Activated naive CD4-positive, alpha-beta T cell treated with anti-CD3 and anti-CD28 coated beads, Interleukin-2, amount 10 ng/mL, durations not matched to agents 7 days and 5 days (primary cell): ENCODE measurements around the gene ACER2.
"Not testable (repeated sequence)": the region's sequence is repeated elsewhere in the genome, so short reads cannot be mapped to it uniquely, and the experiment has no call there.

ENCODE experiments used
- CTCF ChIA-PET: fragments of 350-600 bp; sonication (Branson Sonifier 250); formaldehyde crosslinking; loops from one replicate; lab custom pipeline; 2021; ENCODE audit warnings: antibody characterized with exemption; lab: Charles Lee
- DNase-seq: peaks from one replicate; pipeline ENCODE4 v3.0.0-alpha.2; 2020
- H3K27ac Mint-ChIP-seq: one replicate; pipeline ENCODE4 v1.8.0; 2021; ENCODE audit warnings: mild to moderate bottlenecking, moderate library complexity, mixed read lengths
- H3K27me3 Mint-ChIP-seq: one replicate; pipeline ENCODE4 v1.8.0; 2021; ENCODE audit warnings: mild to moderate bottlenecking, mixed read lengths
- H3K36me3 Mint-ChIP-seq: one replicate; pipeline ENCODE4 v1.8.0; 2021; ENCODE audit warnings: mixed read lengths
- H3K4me1 Mint-ChIP-seq: one replicate; pipeline ENCODE4 v1.8.0; 2021; ENCODE audit warnings: mixed read lengths
- H3K4me3 Mint-ChIP-seq: one replicate; pipeline ENCODE4 v1.8.0; 2021; ENCODE audit warnings: mild to moderate bottlenecking, moderate library complexity, mixed read lengths
- H3K9me3 Mint-ChIP-seq: one replicate; pipeline ENCODE4 v1.8.0; 2021; ENCODE audit warnings: mixed read lengths

The ACER2 gene

DNA sequence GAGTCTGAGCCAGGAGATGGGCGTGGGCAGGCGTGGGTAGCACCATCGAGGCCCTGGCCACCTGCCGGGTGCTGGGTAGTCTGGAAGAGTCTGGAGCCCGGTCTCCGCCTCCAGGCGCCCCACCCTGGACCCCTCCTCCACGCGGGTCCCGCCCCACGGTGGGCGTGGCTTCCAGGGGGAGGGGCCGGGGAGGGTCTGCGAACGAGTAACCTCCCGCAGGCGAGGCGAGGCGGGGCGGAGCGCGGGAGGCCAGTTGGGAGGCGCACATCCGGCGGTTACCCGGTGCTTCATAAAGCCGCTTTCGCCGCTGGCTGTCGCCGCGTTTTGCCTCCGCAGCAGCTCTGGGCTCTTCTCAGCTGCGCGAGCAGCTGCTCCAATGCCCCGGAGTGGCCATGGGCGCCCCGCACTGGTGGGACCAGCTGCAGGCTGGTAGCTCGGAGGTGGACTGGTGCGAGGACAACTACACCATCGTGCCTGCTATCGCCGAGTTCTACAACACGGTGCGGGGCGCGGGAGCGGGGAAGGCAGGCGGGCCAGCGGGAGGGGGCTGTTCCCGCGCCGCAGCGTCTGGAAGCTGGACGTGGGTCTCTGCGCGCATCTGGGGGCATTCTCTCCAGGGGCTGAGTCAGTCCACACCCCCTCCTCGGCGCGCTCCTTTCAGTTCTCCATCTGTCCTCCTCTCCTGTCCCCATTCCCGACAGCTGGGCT is at the start of gene ACER2:
TSS of gene ACER2 (plus strand) at position 317 of the 708 bp plus-strand sequence. CDS start at position 393, 76 bp downstream.
- Mint-ChIP-seq H3K27ac (no peak within 1 kb of the TSS), H3K4me3 (peak within 1 kb of the TSS; percentile 94), H3K4me1 (peaks cover 18% of the 10 kb centered on the region), H3K9me3 (no peaks in the 10 kb centered on the region), H3K36me3 (peaks cover 3% of the 10 kb centered on the region), H3K27me3 (peaks cover 27% of the 10 kb centered on the region)
- CTCF ChIA-PET, result interaction anchor here (0.8 to 1.5 kb wide), 3 partner anchors 14 to 56 kb away, joined by 3 to 6 read pairs (median 4); no protein-coding TSS in a partner anchor
- DNase-seq, result peak; percentile 95

DNA sequence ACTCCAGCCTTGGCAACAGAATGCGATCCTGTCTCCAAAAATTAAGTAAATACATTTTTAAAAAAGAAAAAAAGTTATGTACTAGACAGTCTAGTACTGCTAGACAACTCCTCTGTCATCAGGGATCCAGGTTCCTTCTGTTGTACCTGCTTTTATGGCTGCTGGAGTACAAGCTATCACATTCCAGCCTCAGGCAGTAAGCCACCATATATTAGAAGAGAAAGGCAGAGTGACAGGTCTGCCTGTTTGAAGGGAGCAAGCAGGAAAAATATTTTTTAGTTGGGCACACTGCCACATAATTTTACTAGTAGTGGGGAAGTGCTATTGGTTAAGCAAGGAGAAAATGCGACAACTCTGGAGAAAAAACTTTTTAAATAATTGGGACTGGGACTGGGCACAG is 39.7 kb upstream of the ACER2 start:
- Mint-ChIP-seq H3K4me3 (no peak overlapping the region), H3K27me3 (no peaks in the 10 kb centered on the region), H3K9me3 (no peaks in the 10 kb centered on the region), H3K4me1 (no peaks in the 10 kb centered on the region), H3K36me3 (peaks cover 30% of the 10 kb centered on the region), H3K27ac (peak overlapping the region; percentile 42)
- DNase-seq, result no peak
- CTCF ChIA-PET, result no interaction called here

DNA sequence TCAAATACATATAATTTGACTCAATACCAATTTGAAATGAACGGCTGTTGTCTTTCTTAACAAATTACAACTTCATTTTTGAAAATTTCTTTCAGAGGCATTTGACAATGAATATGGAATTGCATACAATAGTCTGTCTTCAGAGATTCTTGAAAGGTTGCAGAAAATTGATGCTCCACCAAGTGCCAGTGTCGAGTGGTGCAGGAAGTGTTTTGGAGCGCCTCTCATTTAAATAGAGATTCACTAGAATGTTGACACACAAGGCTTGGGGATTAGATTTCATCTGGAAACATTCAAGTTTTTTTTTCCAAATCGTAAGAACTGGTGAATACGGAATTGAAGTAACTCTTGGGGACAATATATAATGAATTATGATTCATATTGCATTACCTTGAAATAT is 36.9 kb upstream of the ACER2 start:
- CTCF ChIA-PET, result interaction anchor here (1.4 to 1.9 kb wide), 3 partner anchors 85 to 198 kb away, joined by 4 to 8 read pairs (median 6); no protein-coding TSS in a partner anchor
- DNase-seq, result no peak
- Mint-ChIP-seq H3K27ac (no peak overlapping the region), H3K4me1 (peaks cover 14% of the 10 kb centered on the region), H3K27me3 (no peaks in the 10 kb centered on the region), H3K9me3 (no peaks in the 10 kb centered on the region), H3K4me3 (no peak overlapping the region), H3K36me3 (peaks cover 40% of the 10 kb centered on the region)

GRCh38 chr9:19372567-19372966 is 36.2 kb upstream of the ACER2 start:
- H3K36me3 Mint-ChIP-seq, result peaks cover 46% of the 10 kb centered on the region
- CTCF ChIA-PET, result no interaction called here
- no peaks in the 10 kb centered on the region for H3K9me3 Mint-ChIP-seq

GRCh38 chr9:19373527-19373926 is 35.3 kb upstream of the ACER2 start:
- DNase-seq, result no peak
- H3K9me3 Mint-ChIP-seq, result no peaks in the 10 kb centered on the region
- H3K36me3 Mint-ChIP-seq, result peaks cover 54% of the 10 kb centered on the region
- H3K27ac Mint-ChIP-seq, result no peak overlapping the region
- no peak overlapping the region for H3K4me3 Mint-ChIP-seq
- no peaks in the 10 kb centered on the region for H3K27me3 Mint-ChIP-seq
- CTCF ChIA-PET, result no interaction called here
- peaks cover 29% of the 10 kb centered on the region for H3K4me1 Mint-ChIP-seq

More at GRCh38 chr9:19372567-19372966, 36.2 kb upstream of the ACER2 start:
- no peak for DNase-seq
- Mint-ChIP-seq H3K4me1 (peaks cover 20% of the 10 kb centered on the region), H3K27ac (no peak overlapping the region), H3K4me3 (no peak overlapping the region), H3K27me3 (no peaks in the 10 kb centered on the region)

GRCh38 chr9:19375538-19375937 is 33.3 kb upstream of the ACER2 start:
- Mint-ChIP-seq H3K27ac (no peak overlapping the region), H3K36me3 (peaks cover 67% of the 10 kb centered on the region), H3K4me1 (peaks cover 38% of the 10 kb centered on the region), H3K9me3 (no peaks in the 10 kb centered on the region), H3K4me3 (no peak overlapping the region), H3K27me3 (no peaks in the 10 kb centered on the region)
- CTCF ChIA-PET, result no interaction called here
- DNase-seq, result no peak

GRCh38 chr9:19376931-19377330 is 31.9 kb upstream of the ACER2 start:
- peaks cover 69% of the 10 kb centered on the region for H3K36me3 Mint-ChIP-seq
- CTCF ChIA-PET, result interaction anchor here (0.7 to 1.3 kb wide), 2 partner anchors 35 to 88 kb away, joined by 3 to 4 read pairs; no protein-coding TSS in a partner anchor
- peaks cover 47% of the 10 kb centered on the region for H3K4me1 Mint-ChIP-seq
- H3K4me3 Mint-ChIP-seq, result peak overlapping the region; percentile 43
- no peaks in the 10 kb centered on the region for H3K27me3 Mint-ChIP-seq
- no peak for DNase-seq
- peak overlapping the region; percentile 30 for H3K27ac Mint-ChIP-seq
- H3K9me3 Mint-ChIP-seq, result no peaks in the 10 kb centered on the region

GRCh38 chr9:19378164-19378563 is 30.6 kb upstream of the ACER2 start:
- peaks cover 62% of the 10 kb centered on the region for H3K36me3 Mint-ChIP-seq
- CTCF ChIA-PET, result interaction anchor here (1.3 kb wide), 1 partner anchor 87 kb away, joined by 4 read pairs; no protein-coding TSS in a partner anchor
- H3K9me3 Mint-ChIP-seq, result no peaks in the 10 kb centered on the region
- no peak for DNase-seq
- H3K4me3 Mint-ChIP-seq, result peak overlapping the region; percentile 89
- H3K27ac Mint-ChIP-seq, result no peak overlapping the region
- H3K4me1 Mint-ChIP-seq, result peaks cover 52% of the 10 kb centered on the region
- no peaks in the 10 kb centered on the region for H3K27me3 Mint-ChIP-seq

DNA sequence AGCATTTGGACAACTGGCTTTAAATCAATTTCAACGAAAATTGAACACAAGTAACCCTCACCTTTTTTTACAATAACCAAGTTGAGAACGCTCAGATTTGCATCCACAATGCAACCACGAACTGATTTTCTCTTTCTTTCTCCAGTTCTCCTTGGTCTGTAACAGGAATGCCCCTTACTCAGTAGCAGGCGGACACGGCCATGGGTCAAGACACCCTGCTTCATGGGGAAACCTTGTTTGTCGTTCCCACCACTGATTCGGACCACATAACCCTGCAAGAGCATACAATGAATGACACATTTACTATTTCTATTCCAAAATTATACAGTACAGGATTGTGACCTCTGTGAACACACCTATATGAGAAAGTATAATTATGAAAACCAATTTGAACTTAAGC is 30.2 kb upstream of the ACER2 start:
- DNase-seq, result no peak
- H3K27ac Mint-ChIP-seq, result peak overlapping the region; percentile 95
- no peaks in the 10 kb centered on the region for H3K27me3 Mint-ChIP-seq
- H3K36me3 Mint-ChIP-seq, result peaks cover 58% of the 10 kb centered on the region
- CTCF ChIA-PET, result interaction anchor here (1.3 kb wide), 1 partner anchor 330 kb away, joined by 3 read pairs; the partner anchor contains the start of gene RRAGA
- peak overlapping the region; percentile 89 for H3K4me3 Mint-ChIP-seq
- peaks cover 52% of the 10 kb centered on the region for H3K4me1 Mint-ChIP-seq
- H3K9me3 Mint-ChIP-seq, result no peaks in the 10 kb centered on the region

DNA sequence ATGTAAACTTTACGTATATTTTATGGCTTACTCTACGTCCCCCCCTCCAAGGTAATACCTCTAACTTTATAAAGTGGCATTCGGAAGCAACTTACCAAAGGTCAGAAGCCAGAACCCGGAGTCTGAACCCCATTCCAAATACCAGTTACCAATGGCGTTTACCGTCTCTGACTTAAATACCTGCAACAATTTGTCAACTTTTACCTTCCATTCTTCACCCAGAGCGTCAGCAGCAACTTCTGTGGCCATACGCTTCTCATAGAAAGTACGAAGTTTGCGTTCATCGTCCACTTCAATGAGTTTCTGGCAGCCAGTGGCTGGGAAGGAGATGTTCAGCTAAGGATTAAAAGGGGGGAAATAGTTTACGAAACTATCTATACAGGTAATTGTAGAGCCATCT is 29.5 kb upstream of the ACER2 start:
- H3K27ac Mint-ChIP-seq, result peak overlapping the region; percentile 95
- H3K4me1 Mint-ChIP-seq, result peaks cover 52% of the 10 kb centered on the region
- DNase-seq, result no peak
- H3K36me3 Mint-ChIP-seq, result peaks cover 53% of the 10 kb centered on the region
- peak overlapping the region; percentile 89 for H3K4me3 Mint-ChIP-seq
- no peaks in the 10 kb centered on the region for H3K27me3 Mint-ChIP-seq
- H3K9me3 Mint-ChIP-seq, result no peaks in the 10 kb centered on the region
- CTCF ChIA-PET, result interaction anchor here (1.3 kb wide), 1 partner anchor 331 kb away, joined by 3 read pairs; the partner anchor contains the start of gene RRAGA

DNA sequence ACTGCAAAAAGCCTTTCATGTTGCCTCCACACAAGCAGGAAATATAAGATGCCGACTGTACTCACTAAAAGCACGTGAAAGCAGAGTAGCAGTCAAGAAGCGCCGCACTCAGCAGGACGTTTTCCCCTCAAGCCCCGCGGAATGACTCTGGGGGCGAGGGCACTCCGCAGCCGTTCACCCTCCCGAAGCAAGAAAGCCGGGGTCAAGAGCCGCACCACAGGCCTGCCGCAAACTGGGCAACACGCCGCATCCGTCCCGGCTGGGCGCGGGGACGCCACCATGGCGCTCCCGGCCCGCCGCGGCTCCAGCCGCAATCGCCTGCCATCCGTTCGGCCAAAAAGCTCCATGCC is 29.1 kb upstream of the ACER2 start:
- H3K4me3 Mint-ChIP-seq, result peak overlapping the region; percentile 89
- peak overlapping the region; percentile 95 for H3K27ac Mint-ChIP-seq
- no peaks in the 10 kb centered on the region for H3K27me3 Mint-ChIP-seq
- CTCF ChIA-PET, result interaction anchor here (1.0 to 1.3 kb wide), 2 partner anchors 77 to 331 kb away, joined by 3 read pairs; partner anchors contain the start of gene RRAGA
- H3K36me3 Mint-ChIP-seq, result peaks cover 50% of the 10 kb centered on the region
- DNase-seq, result peak; percentile 67
- H3K9me3 Mint-ChIP-seq, result no peaks in the 10 kb centered on the region
- H3K4me1 Mint-ChIP-seq, result peaks cover 52% of the 10 kb centered on the region

- H3K27ac Mint-ChIP-seq, result peak overlapping the region; percentile 95
- no peak for DNase-seq
- H3K9me3 Mint-ChIP-seq, result no peaks in the 10 kb centered on the region
- peaks cover 43% of the 10 kb centered on the region for H3K36me3 Mint-ChIP-seq
- H3K27me3 Mint-ChIP-seq, result no peaks in the 10 kb centered on the region
- peaks cover 48% of the 10 kb centered on the region for H3K4me1 Mint-ChIP-seq
- CTCF ChIA-PET, result no interaction called here
- peak overlapping the region; percentile 89 for H3K4me3 Mint-ChIP-seq
Observed at GRCh38 chr9:19380826-19381075, 28.1 kb upstream of the ACER2 start.

- Mint-ChIP-seq H3K27ac (no peak overlapping the region), H3K4me3 (peak overlapping the region; percentile 13), H3K4me1 (peaks cover 40% of the 10 kb centered on the region), H3K9me3 (no peaks in the 10 kb centered on the region), H3K36me3 (peaks cover 35% of the 10 kb centered on the region), H3K27me3 (no peaks in the 10 kb centered on the region)
- CTCF ChIA-PET, result no interaction called here
- DNase-seq, result no peak
Observed at GRCh38 chr9:19381656-19382055, 27.2 kb upstream of the ACER2 start.

GRCh38 chr9:19385212-19385611 is 23.6 kb upstream of the ACER2 start:
- H3K36me3 Mint-ChIP-seq, H3K27ac Mint-ChIP-seq, H3K4me3 Mint-ChIP-seq, CTCF ChIA-PET, H3K9me3 Mint-ChIP-seq, H3K27me3 Mint-ChIP-seq, DNase-seq: not testable (repeated sequence)
- peaks cover 17% of the 10 kb centered on the region for H3K4me1 Mint-ChIP-seq
